Omental fat pad (tissue), 4 donors: ENCODE measurements around the gene PITPNM1. TPM values are rescaled to one million over a fixed set of nuclear protein-coding genes. Genes with fewer than 3 reads are reported as not detected.

Source experiments
- ATAC-seq: fragments of 150-250 bp; one replicate; pipeline ENCODE4 v1.9.1; 2016; ENCODE audit warnings: mild to moderate bottlenecking, moderate library complexity; ENCODE audit not compliant: low FRiP score
- DNase-seq: peaks from one replicate; pipeline ENCODE4 v3.0.0-alpha.2; 2019; ENCODE audit warnings: low spot score
- CTCF ChIP-seq, 3 donors: fragments of 450-650 bp; IDR thresholded peaks; one replicate each; pipeline ENCODE4 v1.5.1; 2016 to 2017; ENCODE audit warnings: antibody characterized with exemption in 3 of 3, mild to moderate bottlenecking in 3 of 3, moderate library complexity in 2 of 3
- total RNA-seq, 4 donors: library from RNA; depleted of rRNA; stranded (reverse); fragments of >200 nt; gene quantifications; one replicate each; pipeline ENCODE4 v1.1.0, GENCODE V29; 2016

The PITPNM1 gene
- total RNA-seq, 4 donors from 2014 or later = 15.0 to 58.2 (median 26.6) TPM

GRCh38 chr11:67523556-67524479, 18.7 kb upstream of the PITPNM1 start:
- ATAC-seq (no peak), DNase-seq (no peak)
- TF ChIP-seq CTCF (IDR thresholded peaks at IDR 0.05) = no peak

DNA sequence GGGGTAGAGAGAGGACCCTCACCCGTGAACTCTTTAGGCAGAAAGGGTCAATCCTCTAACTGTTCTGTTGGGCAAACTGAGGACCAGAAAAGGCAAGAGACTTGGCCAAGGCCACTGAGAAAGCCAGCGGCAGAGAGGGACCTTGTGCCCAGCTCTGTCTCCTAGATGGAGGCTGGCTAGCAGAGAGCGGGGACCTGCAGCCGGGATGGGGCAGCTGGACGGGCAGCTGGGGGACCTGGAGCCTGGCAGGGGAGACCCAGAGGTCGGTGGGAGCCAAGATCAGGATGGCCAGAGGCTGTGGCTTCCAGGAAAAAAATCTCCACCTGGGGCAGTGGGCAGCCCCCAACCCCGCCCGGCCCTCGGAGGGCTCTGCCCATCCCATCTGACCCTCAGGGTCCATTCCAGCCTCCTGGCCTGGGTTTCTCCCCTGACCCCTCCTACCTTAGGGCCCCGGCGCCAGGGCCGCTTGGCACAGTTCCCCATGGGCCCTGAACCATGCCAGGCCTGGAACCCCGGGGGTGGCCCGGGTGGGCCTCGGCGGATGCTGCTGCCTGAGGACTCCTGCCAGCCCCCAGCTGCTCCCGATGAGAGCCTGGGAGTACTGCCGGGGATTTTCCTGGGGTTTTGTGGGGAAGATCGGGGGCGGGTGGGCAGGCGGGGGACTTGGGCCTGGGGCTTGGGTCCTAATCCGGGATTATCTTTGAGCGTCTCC, 17.8 kb upstream of the PITPNM1 start, which contains the start of gene CABP2:
Gene CABP2 (minus strand): TSS at position 603 of the 712 bp plus-strand sequence. CDS start 120 bp downstream, at position 483.
- TF ChIP-seq CTCF (IDR thresholded peaks at IDR 0.05) = no peak
- DNase-seq (no peak), ATAC-seq (no peak)

DNA sequence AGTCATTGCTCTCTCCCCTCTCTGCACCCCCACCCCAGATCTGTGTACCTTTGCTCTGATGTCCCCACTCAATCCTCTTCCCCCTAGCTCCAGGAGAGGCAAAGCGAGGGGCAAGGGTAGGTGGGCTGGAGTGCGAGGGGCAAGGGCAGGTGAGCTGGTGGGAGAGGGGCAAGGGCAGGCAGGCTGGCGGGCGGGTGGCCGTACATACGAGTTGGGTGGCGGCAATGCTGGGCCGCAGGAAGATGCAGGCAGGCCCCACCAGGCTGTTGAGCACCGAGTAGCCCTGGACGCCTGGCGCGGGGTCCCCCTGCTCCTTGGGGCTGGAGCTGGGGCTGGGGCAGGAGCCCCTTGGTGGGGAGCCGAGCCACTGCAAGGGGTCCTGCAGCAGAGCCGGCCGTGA, 17.2 kb upstream of the PITPNM1 start:
- DNase-seq (no peak), ATAC-seq (no peak)
- no peak for TF ChIP-seq CTCF (IDR thresholded peaks at IDR 0.05)

- no peak for TF ChIP-seq CTCF (IDR thresholded peaks at IDR 0.05)
- ATAC-seq = no peak
Measured at GRCh38 chr11:67521924-67522323, 16.8 kb upstream of the PITPNM1 start.

DNA sequence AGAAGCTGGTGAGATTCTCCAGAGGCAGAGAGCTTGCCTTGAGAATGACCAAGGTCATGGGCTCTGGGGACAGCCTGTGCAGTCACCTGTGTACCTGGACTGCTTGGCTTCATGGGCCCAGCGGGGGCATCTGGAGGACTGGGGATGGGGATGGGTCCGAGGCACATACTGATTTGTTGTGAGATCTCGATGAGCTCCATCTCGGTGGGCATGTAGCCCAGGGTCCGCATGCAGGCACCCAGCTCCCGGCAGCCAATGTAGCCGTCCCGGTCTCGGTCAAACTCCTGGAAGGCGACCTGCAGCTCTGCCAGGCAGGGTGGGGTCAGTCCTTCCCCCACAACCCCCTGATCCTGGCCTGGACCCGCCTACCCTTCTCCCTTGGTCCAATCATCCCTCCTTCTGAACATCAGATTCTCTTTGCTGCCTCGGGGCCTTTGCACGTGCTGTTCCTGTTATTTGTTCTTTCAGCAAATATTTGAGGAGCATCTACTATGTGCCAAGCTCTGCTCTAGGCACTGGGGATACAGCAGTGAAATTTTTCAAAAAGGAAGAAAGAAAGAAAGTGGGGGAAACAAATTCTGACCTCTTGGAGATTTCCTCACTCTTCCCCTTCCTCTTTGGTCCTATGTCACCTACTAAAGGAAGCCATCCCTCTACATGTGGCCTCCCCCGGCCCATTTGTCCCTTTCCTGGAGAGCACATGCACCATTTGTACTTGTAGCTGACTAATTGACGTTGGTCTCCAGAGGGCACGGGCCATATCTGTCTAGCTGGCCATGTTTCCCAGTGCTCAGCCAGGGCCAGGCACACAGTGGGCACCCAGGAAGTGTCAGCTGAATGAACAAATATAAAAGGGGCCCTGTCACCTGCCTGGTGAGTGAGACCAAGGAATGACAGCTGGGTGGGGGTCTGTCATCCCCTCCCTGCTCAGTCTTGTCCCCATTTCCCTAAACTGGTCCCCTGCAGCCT, 16.0 kb upstream of the PITPNM1 start:
- TF ChIP-seq CTCF (IDR thresholded peaks at IDR 0.05) = no peak
- no peak for DNase-seq
- no peak for ATAC-seq

More at GRCh38 chr11:67521924-67522323, 16.8 kb upstream of the PITPNM1 start:
- no peak for DNase-seq

DNA sequence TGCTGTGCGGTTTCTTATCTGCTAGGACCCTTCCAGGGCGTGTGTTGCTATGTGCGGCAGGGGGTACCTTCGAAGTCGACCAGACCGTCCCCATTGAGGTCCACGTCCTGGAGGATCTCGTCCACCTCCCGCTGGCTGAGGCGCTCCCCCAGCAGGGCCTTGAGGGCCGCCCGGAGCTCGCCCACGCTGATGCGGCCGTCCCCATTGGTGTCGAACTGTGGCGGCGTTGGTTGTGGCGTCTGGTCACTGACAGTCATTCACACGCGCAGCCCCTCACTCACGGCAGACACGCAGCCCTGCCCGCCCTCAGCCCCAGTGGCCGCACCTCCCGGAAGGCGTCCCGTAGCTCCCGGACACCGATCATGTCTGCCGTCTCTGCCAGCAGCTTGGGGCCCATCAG, 14.6 kb upstream of the PITPNM1 start:
- ATAC-seq (no peak), DNase-seq (no peak)
- TF ChIP-seq CTCF (IDR thresholded peaks at IDR 0.05) = no peak
